CD4-positive, alpha-beta T cell treated with Interleukin-17A for 4 hours (primary cell): Measurements from ENCODE around the gene UNC5C.

Source experiments
- DNase-seq: peaks from one replicate; pipeline ENCODE4 v3.0.0-alpha.2; 2020; ENCODE audit warnings: mixed read lengths

The UNC5C gene

GRCh38 chr4:95546221-95546620 is 2.6 kb downstream of the UNC5C start:
- no peak for DNase-seq

DNA sequence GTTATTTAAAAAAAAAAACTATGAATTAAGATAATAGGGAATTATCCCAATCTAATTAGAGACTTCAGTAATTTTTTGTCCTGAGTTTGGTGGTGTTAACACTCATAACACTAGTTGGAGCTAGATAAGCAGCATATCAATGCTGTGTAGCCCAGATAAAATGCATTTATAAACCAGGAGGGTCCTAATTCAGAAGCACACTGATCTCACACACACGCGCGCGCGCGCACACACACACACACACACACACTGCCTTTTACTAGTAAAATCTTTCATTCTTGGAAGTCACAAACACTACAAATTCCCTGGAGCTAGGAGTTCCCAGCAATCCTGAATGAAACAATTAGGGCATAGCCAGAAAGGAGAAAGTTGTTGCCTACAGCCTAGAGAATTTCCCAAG is 3.2 kb downstream of the UNC5C start:
- DNase-seq: no peak

DNA sequence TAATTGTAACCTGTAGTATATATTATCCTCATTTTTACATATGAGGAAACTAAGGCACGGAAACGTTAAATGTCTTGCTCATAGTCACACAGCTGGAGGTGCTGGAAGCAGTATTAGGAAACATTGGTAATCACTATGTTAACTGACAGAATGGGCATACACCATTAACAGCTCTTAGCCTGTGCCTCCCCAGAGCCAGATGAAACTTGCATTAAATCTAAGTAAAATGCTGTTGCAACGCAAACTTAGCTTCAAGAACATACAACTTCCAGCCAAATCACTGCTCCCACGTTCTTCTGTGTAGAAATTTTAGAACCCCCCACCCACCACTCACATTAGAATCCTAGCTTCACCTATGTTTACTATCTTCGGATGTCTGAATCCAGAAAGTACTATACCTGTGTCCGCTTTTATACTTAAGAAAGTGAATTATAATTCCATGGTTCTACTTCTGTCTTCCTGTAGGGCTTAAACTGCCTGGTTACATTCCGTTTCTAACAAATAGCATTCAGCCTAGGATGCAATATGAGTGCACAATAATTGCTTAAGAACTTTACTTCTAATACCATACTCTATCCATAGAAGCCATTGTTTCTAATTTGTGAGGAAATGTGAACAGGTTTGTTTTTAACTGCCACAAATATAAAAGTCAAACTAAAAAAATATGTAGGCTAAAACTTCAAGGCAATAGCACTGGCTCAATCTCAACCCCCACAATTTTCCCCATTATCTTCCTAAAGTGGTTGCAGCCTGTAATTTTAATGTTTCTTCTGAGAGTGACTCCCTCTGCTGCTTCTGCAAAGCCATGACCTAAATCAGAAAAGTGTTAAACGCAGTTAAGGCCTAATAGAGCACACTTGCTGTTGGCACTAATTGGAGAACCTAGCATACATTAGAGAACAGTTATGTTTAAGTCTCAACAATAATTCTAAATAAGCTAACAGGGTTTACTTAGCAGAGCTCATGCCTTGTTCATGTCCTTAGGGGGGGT is 4.4 kb downstream of the UNC5C start:
- no peak for DNase-seq

- no peak for DNase-seq
These were observed 6.7 kb downstream of the UNC5C start for GRCh38 chr4:95541889-95542607.

GRCh38 chr4:95541094-95541493 is 7.7 kb downstream of the UNC5C start:
- no peak for DNase-seq

- DNase-seq: no peak
These were observed 8.5 kb downstream of the UNC5C start for GRCh38 chr4:95540227-95540626.

DNA sequence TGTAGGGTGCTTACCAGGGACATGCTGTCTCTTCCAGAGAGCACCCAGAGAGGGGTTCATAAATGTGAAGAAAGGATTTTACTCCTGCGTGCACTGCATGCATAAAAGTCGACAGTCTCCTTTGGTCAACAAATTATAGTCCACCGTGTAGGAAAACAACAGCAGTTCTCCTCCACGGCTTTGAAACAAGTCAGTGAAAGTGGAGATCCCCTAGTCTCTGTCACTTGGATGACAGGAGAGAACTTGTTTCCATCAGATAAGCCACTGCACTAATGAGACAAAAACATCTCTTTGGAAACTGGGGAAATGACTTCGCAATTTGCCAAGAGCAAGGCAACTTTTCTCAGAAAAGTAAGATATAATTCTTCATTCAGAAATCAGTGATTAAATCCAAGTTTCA is 9.7 kb downstream of the UNC5C start:
- no peak for DNase-seq

GRCh38 chr4:95537863-95538488 is 10.8 kb downstream of the UNC5C start:
- no peak for DNase-seq

GRCh38 chr4:95537191-95537590 is 11.6 kb downstream of the UNC5C start:
- DNase-seq: no peak

DNA sequence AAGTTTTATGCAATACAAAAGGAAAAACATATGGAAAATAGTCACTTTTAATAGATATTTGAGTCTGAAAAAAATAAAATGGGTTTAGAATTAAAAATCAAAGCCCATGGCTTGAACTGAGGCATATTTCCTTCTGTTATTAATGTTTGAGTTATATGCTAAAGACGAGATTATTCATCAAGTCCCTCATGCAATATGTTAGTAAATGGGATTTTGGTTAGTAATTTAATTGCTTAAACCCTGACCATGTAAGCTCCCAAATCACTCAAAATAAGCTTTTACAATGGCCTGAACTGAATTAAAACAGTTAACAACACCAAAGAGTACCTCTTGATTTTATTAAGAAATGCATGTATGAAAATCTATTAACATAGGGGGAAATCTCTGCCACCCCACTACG is 12.1 kb downstream of the UNC5C start:
- DNase-seq: no peak

DNA sequence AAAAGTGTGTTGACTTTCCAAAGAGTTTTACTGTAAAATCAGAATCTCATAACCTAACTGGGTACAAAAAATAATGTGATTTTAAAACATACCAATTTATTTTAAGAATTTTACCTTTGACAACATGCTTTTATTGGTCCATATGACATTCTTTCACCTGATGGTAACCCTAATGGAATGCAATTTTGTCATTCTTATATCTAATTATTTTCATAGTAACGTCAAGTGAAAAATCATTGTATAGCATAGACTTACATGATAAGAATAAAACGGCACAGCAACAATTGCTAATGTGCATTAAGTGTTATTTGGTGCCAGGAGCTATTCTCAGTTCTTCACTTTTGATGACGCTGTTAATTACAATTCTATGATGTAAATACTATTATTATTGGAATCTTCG is 13.6 kb downstream of the UNC5C start:
- no peak for DNase-seq

GRCh38 chr4:95534032-95534431 is 14.7 kb downstream of the UNC5C start:
- no peak for DNase-seq

DNA sequence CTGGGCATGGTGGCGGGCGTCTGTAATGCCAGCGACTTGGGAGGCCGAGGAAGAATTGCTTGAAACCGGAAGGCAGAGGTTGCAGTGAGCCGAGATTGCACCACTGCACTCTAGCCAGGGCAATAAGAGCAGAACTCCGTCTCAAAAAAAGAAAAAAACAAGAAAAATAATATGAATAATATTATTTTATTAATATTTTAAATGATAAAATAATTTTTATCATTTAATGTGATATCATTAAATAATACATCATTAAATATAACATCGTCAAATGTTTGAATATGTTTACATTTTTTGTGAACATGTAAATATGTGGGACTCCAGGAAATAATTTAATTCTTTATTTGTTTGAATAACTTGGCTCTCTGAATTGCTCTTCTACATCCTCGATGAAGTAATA is 15.5 kb downstream of the UNC5C start:
- no peak for DNase-seq

DNA sequence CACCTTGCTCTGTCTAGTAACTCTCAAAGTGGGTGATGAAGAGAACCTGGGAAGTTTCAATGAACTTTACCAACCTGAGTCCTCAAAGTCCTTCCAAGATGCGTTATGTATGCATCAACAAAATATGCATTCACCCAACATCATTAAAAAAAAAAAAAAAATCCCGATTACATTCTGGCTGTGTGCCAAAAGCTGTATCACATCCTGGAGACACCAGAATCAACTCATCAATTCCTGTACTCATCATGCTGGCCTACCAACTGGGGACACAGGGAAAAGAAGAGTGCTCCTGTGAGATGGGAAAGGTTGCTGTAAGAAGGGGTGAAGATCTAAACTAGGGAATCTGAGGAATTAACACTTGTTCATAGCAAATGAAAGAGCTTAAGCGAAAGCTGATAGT is 16.5 kb downstream of the UNC5C start:
- no peak for DNase-seq

GRCh38 chr4:95531141-95531540 is 17.6 kb downstream of the UNC5C start:
- DNase-seq: no peak

DNA sequence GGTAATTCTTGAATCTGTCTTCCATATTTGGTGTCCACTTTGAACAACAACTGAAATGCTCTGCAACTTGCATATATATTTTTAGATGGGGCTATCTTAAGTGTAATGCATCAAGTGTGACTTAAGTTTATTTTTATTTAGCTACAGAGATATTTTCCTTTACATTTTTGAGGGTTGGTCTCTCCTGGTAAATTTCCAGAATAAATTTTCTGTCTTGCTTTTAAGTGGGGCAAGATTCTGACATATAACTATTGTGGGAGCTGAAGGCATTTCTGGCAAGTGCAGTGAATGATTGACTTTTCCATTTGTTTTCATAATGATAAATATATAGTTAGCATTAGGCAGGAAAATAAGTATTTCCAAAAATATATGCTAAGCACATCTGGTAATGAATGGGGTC is 18.8 kb downstream of the UNC5C start:
- DNase-seq: no peak

DNA sequence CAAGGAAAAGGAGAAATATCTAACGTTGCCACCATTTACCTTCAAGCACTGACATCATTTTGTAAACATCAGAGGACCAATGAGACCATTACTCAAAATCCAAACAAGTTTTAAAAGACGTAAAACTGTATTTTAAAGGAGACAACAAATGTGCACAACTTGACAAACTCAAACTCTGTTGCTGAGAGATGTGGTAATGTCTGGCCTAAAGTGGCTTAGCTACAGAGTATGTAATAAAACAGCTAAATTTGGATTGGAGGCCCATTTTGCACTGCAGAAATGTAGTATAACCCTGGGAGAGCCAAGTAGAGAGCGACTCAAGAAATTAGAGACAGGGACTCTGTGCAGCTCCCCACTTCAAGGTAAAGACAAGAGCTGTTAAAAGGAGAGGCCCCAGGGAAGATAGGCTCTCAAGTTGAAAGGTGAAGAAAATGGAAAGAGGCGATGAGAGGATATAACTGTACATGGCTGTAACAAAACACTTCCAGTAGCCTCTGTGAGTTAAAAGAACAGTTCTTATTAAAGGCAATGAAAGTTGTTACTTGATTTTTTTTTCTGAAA is 20.3 kb downstream of the UNC5C start:
- no peak for DNase-seq

GRCh38 chr4:95526075-95526474 is 22.7 kb downstream of the UNC5C start:
- DNase-seq: no peak

GRCh38 chr4:95524729-95525128 is 24.0 kb downstream of the UNC5C start:
- no peak for DNase-seq

DNA sequence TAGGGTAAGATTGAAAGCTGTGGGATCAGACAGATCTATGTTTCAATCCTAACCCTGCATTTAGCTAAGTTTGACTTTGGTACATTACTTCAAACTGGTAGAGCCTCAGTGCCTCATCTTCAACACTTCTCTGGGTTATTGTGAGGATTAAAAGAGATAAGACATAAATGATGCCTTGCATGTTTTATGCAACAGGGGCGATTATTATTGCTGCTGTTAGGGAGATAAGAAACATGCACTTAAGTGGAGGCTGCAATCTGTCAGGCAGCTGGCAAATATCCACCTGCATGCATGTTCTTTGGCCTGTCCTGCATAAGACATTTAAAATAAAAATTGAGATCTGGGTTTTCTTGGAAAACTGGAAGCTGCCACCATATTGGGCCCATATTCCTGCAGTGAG is 24.6 kb downstream of the UNC5C start:
- no peak for DNase-seq

DNA sequence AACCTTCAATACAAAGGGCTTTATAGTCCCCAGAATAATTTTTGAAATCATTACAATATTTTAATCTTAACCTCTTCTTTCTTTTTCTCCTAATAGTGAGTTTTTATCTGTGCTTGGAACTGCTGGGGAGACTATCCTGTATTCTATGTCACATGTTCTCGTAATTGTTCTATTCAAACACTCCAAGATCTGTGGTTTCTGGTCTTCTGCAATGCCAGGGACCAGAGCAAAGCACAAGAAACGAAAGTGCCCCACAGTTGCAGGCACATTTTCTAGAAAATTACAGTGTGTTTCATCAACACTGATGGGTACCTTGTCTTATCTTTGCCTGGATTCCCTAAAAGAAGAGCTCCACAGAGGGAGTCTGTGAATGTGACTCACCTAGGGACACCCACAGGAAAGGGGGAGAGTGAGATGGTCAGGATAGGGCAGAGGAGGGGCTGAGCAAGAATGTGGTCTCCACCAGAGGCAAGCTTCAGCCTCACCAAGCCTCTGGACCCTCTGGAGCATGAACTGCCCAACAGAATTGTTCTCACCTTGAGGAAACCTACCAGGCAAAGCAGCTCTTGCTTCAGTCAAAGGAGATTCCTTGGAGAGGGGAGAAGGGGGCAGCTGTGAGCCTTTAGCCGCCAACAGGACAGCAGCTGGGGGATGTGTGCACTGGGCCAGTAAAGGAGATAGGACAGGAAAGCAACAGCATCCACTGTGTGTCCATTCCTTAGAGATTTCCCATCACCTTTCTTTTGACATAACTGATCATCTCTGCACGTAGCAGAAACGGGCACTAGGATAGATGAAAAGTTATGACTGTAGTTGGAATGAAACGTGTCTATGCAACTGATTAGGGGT is 25.9 kb downstream of the UNC5C start:
- no peak for DNase-seq

DNA sequence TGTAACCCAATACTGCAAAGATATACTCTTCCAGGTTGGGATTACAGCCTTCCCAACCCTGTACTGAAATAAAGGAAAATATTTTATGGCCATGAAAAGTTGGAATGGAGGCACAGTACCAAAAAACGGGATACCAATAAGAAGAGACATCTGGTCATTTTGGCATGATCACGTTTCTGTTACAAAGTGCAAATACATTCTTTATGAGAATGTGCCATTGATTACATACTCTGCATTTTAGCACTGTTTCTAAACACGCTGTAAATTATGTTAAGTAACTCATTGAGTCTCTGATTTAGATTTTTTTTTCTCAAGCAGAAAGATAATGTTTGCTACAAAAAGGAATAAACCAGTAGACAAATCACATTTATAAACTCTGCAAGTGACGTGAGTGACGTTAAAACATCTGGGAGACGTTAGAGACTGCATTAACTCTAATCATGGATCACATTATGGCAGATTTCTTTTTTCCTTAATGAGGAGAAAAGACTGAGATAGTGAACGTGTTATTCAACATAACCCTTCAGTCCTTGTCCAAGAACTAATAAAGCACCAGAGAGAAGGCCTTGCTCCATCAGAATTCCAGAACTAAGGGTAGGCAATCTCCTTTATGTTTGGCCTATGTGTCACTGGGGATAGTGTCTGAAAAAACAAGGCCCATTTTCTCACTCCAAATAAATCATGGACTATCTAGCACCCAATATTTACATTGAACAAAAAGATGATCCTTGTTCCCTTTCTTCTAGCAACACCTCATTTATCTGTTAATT is 31.0 kb downstream of the UNC5C start:
- DNase-seq: no peak
